ENCODE measurements around the gene EDEM3. TPM values are rescaled to one million over a fixed set of nuclear protein-coding genes. Genes with fewer than 3 reads are reported as not detected.

Gene EDEM3
- polyA plus RNA-seq, 1 donor from 2014 or later: 49.5 TPM

DNA sequence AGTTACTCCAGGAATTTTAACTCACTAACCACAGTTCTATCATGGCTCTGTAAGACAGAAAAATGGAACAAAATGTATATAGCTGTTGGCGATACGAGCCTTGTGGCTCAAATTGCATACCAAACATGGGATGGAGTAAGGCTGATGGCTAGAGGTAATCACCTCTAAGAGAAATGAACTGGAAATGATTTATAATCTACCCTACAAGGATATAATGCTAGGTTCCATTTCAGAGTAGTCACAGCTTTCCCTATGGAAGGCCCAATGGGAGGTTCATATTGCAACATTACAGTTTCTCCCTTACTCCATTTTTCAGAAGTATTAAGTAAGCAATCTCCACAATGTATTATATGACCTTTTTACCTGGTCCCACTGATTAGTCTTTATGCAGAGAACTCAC, 61.6 kb downstream of the EDEM3 start:
- Histone ChIP-seq H3K9me2 (ENCODE audit: insufficient read depth, low read length) (no peaks in the 10 kb centered on the region), H3K27me3 (ENCODE audit: insufficient read depth, low read depth, low read length) (no peaks in the 10 kb centered on the region), H2AFZ (ENCODE audit: low read depth, low read length) (no peak overlapping the region), H3K4me3 (ENCODE audit: low read length) (no peak overlapping the region), H3K27ac (ENCODE audit: low read length) (no peak overlapping the region), H3K4me2 (ENCODE audit: low read length) (no peak overlapping the region), H3K79me2 (replicated peaks; ENCODE audit: insufficient read depth, low read length) (no peaks in the 10 kb centered on the region), H4K20me1 (ENCODE audit: insufficient read depth) (no peaks in the 10 kb centered on the region), H3K36me3 (ENCODE audit: insufficient read depth, low read length) (no peaks in the 10 kb centered on the region), H3F3A (ENCODE audit: insufficient read depth, low read length, poor library complexity, severe bottlenecking) (no peaks in the 10 kb centered on the region), H3K9me3 (ENCODE audit: low read length) (no peaks in the 10 kb centered on the region), H3K9ac (ENCODE audit: low read length) (no peak overlapping the region)
- TF ChIP-seq, protein P1, sequence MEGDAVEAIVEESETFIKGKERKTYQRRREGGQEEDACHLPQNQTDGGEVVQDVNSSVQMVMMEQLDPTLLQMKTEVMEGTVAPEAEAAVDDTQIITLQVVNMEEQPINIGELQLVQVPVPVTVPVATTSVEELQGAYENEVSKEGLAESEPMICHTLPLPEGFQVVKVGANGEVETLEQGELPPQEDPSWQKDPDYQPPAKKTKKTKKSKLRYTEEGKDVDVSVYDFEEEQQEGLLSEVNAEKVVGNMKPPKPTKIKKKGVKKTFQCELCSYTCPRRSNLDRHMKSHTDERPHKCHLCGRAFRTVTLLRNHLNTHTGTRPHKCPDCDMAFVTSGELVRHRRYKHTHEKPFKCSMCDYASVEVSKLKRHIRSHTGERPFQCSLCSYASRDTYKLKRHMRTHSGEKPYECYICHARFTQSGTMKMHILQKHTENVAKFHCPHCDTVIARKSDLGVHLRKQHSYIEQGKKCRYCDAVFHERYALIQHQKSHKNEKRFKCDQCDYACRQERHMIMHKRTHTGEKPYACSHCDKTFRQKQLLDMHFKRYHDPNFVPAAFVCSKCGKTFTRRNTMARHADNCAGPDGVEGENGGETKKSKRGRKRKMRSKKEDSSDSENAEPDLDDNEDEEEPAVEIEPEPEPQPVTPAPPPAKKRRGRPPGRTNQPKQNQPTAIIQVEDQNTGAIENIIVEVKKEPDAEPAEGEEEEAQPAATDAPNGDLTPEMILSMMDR (IDR thresholded peaks at IDR 0.05; ENCODE audit: poor library complexity, severe bottlenecking): no peak
- TF ChIP-seq POLR2AphosphoS5 (IDR thresholded peaks at IDR 0.05) (no peak), RAD21 (conservative IDR thresholded peaks at IDR 0.05) (no peak), MXI1 (conservative IDR thresholded peaks at IDR 0.05; ENCODE audit: poor library complexity, severe bottlenecking) (no peak), EP300 (conservative IDR thresholded peaks at IDR 0.05; ENCODE audit: poor library complexity, severe bottlenecking) (no peak), TAF1 (IDR thresholded peaks at IDR 0.05; ENCODE audit: low read depth) (no peak), SMC3 (conservative IDR thresholded peaks at IDR 0.05; ENCODE audit: poor library complexity) (no peak), EZH2 (IDR thresholded peaks at IDR 0.05; ENCODE audit: borderline replicate concordance, insufficient read depth, low read length, poor library complexity, severe bottlenecking) (no peak)
- TF ChIP-seq, protein P2, sequence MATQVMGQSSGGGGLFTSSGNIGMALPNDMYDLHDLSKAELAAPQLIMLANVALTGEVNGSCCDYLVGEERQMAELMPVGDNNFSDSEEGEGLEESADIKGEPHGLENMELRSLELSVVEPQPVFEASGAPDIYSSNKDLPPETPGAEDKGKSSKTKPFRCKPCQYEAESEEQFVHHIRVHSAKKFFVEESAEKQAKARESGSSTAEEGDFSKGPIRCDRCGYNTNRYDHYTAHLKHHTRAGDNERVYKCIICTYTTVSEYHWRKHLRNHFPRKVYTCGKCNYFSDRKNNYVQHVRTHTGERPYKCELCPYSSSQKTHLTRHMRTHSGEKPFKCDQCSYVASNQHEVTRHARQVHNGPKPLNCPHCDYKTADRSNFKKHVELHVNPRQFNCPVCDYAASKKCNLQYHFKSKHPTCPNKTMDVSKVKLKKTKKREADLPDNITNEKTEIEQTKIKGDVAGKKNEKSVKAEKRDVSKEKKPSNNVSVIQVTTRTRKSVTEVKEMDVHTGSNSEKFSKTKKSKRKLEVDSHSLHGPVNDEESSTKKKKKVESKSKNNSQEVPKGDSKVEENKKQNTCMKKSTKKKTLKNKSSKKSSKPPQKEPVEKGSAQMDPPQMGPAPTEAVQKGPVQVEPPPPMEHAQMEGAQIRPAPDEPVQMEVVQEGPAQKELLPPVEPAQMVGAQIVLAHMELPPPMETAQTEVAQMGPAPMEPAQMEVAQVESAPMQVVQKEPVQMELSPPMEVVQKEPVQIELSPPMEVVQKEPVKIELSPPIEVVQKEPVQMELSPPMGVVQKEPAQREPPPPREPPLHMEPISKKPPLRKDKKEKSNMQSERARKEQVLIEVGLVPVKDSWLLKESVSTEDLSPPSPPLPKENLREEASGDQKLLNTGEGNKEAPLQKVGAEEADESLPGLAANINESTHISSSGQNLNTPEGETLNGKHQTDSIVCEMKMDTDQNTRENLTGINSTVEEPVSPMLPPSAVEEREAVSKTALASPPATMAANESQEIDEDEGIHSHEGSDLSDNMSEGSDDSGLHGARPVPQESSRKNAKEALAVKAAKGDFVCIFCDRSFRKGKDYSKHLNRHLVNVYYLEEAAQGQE (IDR thresholded peaks at IDR 0.05; ENCODE audit: borderline replicate concordance): no peak

DNA sequence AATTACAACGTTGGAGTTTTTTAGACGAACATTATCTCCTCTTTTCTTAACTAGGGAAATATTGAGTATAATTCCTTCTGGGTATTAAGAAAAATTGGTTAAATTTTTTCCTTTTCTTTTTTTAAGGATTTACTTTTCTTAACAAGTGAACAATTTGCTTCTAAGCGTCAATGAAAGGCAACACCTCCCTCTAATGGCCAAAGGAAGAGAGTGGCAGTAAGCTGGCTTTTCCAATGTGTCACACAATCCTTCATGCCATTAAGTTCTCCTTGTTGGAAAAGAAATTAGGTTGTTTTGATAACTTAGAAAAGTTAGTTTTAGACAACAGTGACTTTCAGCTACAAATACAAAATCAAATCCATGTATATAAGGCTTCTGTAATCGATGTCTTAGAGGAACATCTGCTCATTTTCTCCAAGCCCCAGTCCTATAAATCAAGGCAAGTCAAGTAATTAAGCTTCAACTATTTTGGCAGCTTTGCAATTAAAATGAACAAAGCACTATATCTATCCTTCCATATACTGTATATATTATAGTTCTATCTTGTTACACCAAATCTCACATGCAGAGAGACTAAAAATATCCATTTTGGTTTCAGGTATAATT, 62.8 kb downstream of the EDEM3 start:
- H2AFZ ChIP-seq (ENCODE audit: low read depth, low read length): no peak overlapping the region
- H3K36me3 ChIP-seq (ENCODE audit: insufficient read depth, low read length): no peaks in the 10 kb centered on the region
- H3K79me2 ChIP-seq (replicated peaks; ENCODE audit: insufficient read depth, low read length): no peaks in the 10 kb centered on the region
- H3K9ac ChIP-seq (ENCODE audit: low read length): no peak overlapping the region
- no peaks in the 10 kb centered on the region for H3F3A ChIP-seq (ENCODE audit: insufficient read depth, low read length, poor library complexity, severe bottlenecking)
- no peak overlapping the region for H3K4me3 ChIP-seq (ENCODE audit: low read length)
- H3K9me2 ChIP-seq (ENCODE audit: insufficient read depth, low read length): no peaks in the 10 kb centered on the region
- no peaks in the 10 kb centered on the region for H4K20me1 ChIP-seq (ENCODE audit: insufficient read depth)
- no peak overlapping the region for H3K4me2 ChIP-seq (ENCODE audit: low read length)
- no peak overlapping the region for H3K27ac ChIP-seq (ENCODE audit: low read length)
- TF ChIP-seq, protein P1 (IDR thresholded peaks at IDR 0.05; ENCODE audit: poor library complexity, severe bottlenecking): peak; percentile 87
- TF ChIP-seq RAD21 (conservative IDR thresholded peaks at IDR 0.05) (peak; percentile 91), EP300 (conservative IDR thresholded peaks at IDR 0.05; ENCODE audit: poor library complexity, severe bottlenecking) (no peak), EZH2 (IDR thresholded peaks at IDR 0.05; ENCODE audit: borderline replicate concordance, insufficient read depth, low read length, poor library complexity, severe bottlenecking) (no peak), SMC3 (conservative IDR thresholded peaks at IDR 0.05; ENCODE audit: poor library complexity) (peak; percentile 93)
- H3K27me3 ChIP-seq (ENCODE audit: insufficient read depth, low read depth, low read length): no peaks in the 10 kb centered on the region
- H3K9me3 ChIP-seq (ENCODE audit: low read length): no peaks in the 10 kb centered on the region
